Panc1 (cell line): ENCODE data around the gene PLGRKT.

Experiments
- CTCF ChIP-seq: fragments of 450-650 bp; IDR thresholded peaks from 2 replicates; pipeline ENCODE4 v1.5.1; 2017; ENCODE audit warnings: mild to moderate bottlenecking
- POLR2AphosphoS5 ChIP-seq: IDR thresholded peaks from 2 replicates; pipeline ENCODE4 v1.6.1; 2012; ENCODE audit warnings: mild to moderate bottlenecking, low read depth, low read length, moderate library complexity
- REST ChIP-seq, 2 experiments: IDR thresholded peaks; 2 replicates each; pipeline ENCODE4 v1.6.1; 2011 to 2012; ENCODE audit warnings: low read depth in 2 of 2, control low read depth in 1 of 2, low read length in 1 of 2, mild to moderate bottlenecking in 1 of 2, moderate library complexity in 1 of 2; ENCODE audit not compliant: insufficient read depth in 1 of 2
- TCF7L2 ChIP-seq: IDR thresholded peaks from 2 replicates; pipeline ENCODE4 v1.6.1; 2011; ENCODE audit warnings: mild to moderate bottlenecking, low read depth, low read length, inconsistent platforms

GRCh38 chr9:5442400-5443011 is 4.8 kb upstream of the PLGRKT start:
- TF ChIP-seq CTCF: peak; percentile 52
- no peak for TF ChIP-seq TCF7L2
- TF ChIP-seq POLR2AphosphoS5: no peak
- TF ChIP-seq REST (IDR thresholded peaks at IDR 0.05; ENCODE audit: insufficient read depth in 1 of 2, low read depth in 2 of 2, low read length in 1 of 2): no peak
